ENCODE measurements around the gene ZNF580. TPM values are rescaled to one million over a fixed set of nuclear protein-coding genes. Genes with fewer than 3 reads are reported as not detected.

Gene ZNF580
- total RNA-seq, 2 donors from 2014 or later, result 46.1 to 47.8 TPM

DNA sequence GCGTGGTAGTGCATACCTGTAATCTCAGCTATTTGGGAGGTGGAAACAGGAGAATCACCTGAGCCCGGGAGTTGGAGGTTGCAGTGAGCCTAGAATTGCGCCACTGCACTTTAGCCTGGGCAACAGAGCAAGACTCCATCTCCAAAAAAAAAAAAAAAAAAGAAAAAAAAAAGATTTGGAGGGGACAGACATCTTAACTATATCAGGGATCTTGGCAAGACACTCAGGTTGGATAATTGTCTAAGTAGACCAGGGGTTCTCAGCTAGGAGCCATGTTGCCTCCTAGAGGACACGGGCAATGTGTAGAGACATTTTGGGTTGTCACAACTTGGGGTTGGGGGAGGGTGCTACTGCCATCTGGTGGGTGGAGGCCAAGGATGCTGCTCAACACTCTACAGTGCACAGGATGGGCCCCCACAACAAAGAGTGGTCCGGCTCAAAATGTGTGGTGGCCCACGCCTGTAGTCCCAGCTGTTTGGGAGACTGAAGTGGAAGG, 1.9 kb upstream of the ZNF580 start:
- peaks cover 0 to 2% of the 10 kb centered on the region in 2 donors for H3K9me3 Mint-ChIP-seq
- H3K4me3 Mint-ChIP-seq, result peak overlapping the region; percentile 38 to 68
- H3K36me3 Mint-ChIP-seq (ENCODE audit: insufficient read depth in 2 of 2), result peaks cover 17 to 22% of the 10 kb centered on the region in 2 donors
- peaks cover 75% of the 10 kb centered on the region for H3K4me1 Mint-ChIP-seq (ENCODE audit: low read depth)
- peak overlapping the region; percentile 43 for H3K27ac Mint-ChIP-seq
- ATAC-seq (replicated peaks in 1 of 2) (no peak), DNase-seq (peak; percentile 67 to 77)
- no peaks in the 10 kb centered on the region for H3K27me3 Mint-ChIP-seq (ENCODE audit: low read depth)

DNA sequence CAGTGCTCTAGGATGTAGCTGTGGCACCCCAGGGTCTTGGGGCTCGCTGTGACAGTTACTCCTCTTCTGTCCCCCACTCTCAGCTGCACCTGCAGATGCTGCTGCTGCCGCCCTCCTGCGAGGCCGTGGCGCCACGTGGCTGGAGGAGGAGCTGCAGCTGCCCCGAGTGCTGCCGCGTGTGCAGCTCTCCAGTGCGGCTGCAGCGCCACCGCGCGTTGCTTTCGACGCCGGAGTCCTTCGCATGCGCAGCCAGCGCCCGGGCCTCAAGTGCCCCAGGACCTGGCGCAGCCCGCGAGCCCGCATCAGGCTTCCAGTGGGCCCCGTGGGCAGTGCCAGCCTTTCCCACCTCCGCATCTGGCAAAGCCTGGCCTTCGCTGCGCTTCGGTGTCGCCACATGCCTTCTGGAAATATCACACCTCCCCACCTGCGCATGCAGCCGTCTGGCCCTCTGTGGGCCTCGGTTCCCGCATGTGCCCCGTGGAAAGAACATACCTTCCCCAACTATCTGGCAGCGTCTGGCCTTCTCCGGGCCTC, 692 bp upstream of the ZNF580 start:
- peaks cover 76% of the 10 kb centered on the region for H3K4me1 Mint-ChIP-seq (ENCODE audit: low read depth)
- H3K27me3 Mint-ChIP-seq (ENCODE audit: low read depth), result no peaks in the 10 kb centered on the region
- peak overlapping the region; percentile 31 for H3K27ac Mint-ChIP-seq
- ATAC-seq (replicated peaks in 1 of 2), result peak; percentile 37 to 52
- peak overlapping the region; percentile 76 to 79 for H3K4me3 Mint-ChIP-seq
- peaks cover 12 to 17% of the 10 kb centered on the region in 2 donors for H3K36me3 Mint-ChIP-seq (ENCODE audit: insufficient read depth in 2 of 2)
- DNase-seq, result peak; percentile 77 to 88
- peaks cover 0 to 2% of the 10 kb centered on the region in 2 donors for H3K9me3 Mint-ChIP-seq

DNA sequence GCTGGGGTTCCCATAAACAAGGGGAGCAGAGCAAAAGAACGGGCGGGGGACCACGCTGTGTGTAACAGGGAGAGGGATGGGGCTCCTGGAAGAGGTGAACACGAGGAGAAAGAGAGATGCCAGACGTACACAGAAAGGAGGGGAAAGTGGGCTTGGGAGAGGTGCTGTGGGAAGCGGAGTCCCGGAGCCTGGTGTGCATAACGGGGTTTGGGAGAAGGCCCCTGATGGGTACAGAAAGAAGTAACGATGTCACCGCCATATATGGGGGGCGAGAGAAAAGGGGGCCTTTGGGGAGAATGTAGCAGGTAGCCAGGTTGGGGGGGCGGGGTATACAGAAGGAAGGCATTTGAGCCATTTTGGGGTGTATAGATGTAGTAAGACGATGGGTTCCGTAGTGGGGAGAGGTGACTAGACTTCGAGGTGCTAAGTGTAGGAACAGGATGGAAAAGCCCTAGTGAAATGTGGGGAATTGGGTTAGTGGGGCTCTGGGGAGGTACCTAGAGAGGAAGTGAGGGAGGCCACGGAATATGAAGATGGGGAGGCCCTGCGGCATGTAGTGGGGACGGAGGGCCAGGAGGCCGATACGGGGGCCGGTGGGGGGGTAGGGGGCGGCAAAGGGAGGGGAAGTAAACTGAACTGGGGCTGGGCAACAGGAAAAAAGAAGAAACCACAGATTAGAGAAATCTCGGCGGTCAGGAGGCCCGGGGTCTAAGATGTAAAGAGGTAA, 787 bp downstream of the ZNF580 start:
- no peak for ATAC-seq (replicated peaks in 1 of 2)
- peaks cover 74% of the 10 kb centered on the region for H3K4me1 Mint-ChIP-seq (ENCODE audit: low read depth)
- peaks cover 7 to 20% of the 10 kb centered on the region in 2 donors for H3K36me3 Mint-ChIP-seq (ENCODE audit: insufficient read depth in 2 of 2)
- peak overlapping the region; percentile 82 for H3K27ac Mint-ChIP-seq
- peak in 1 of 2 donors; percentile 25 for DNase-seq
- H3K4me3 Mint-ChIP-seq, result peak overlapping the region; percentile 89 to 96
- peaks cover 0 to 2% of the 10 kb centered on the region in 2 donors for H3K9me3 Mint-ChIP-seq
- no peaks in the 10 kb centered on the region for H3K27me3 Mint-ChIP-seq (ENCODE audit: low read depth)

DNA sequence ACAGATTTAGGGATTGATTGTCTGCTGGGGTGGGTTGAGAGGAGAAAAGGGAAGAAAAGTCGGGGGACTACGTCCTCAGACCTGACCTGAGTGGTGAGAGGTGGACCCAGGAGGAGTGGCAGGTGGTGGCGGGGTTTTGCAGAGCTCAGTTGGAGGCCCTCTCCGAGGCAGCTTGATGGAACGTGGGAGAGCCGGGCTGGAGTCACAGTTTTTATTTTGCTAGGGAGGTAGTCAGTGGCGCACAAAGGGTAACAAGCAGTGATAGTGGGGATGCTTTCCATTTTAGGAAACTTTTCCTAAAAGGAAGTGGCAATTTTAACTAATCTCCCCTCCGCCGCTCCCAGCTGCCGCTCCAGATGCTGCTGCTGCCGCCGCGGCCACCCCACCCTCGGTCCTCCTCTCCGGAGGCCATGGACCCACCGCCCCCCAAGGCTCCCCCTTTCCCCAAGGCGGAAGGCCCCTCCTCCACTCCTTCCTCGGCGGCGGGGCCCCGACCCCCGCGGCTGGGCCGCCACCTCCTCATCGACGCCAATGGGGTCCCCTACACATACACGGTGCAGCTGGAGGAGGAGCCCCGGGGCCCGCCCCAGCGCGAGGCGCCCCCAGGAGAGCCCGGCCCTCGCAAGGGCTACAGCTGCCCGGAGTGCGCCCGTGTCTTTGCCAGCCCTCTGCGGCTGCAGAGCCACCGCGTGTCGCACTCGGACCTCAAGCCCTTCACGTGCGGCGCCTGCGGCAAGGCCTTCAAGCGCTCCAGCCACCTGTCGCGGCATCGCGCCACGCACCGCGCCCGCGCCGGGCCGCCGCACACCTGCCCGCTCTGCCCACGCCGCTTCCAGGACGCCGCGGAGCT, 1.6 kb downstream of the ZNF580 start:
- H3K4me3 Mint-ChIP-seq, result peak overlapping the region; percentile 89 to 96
- ATAC-seq (replicated peaks in 1 of 2) (peak in 1 of 2 donors; percentile 10), DNase-seq (peak in 1 of 2 donors; percentile 49)
- peaks cover 7 to 22% of the 10 kb centered on the region in 2 donors for H3K36me3 Mint-ChIP-seq (ENCODE audit: insufficient read depth in 2 of 2)
- H3K4me1 Mint-ChIP-seq (ENCODE audit: low read depth), result peaks cover 74% of the 10 kb centered on the region
- peaks cover 0 to 2% of the 10 kb centered on the region in 2 donors for H3K9me3 Mint-ChIP-seq
- H3K27me3 Mint-ChIP-seq (ENCODE audit: low read depth), result no peaks in the 10 kb centered on the region
- H3K27ac Mint-ChIP-seq, result peak overlapping the region; percentile 90

DNA sequence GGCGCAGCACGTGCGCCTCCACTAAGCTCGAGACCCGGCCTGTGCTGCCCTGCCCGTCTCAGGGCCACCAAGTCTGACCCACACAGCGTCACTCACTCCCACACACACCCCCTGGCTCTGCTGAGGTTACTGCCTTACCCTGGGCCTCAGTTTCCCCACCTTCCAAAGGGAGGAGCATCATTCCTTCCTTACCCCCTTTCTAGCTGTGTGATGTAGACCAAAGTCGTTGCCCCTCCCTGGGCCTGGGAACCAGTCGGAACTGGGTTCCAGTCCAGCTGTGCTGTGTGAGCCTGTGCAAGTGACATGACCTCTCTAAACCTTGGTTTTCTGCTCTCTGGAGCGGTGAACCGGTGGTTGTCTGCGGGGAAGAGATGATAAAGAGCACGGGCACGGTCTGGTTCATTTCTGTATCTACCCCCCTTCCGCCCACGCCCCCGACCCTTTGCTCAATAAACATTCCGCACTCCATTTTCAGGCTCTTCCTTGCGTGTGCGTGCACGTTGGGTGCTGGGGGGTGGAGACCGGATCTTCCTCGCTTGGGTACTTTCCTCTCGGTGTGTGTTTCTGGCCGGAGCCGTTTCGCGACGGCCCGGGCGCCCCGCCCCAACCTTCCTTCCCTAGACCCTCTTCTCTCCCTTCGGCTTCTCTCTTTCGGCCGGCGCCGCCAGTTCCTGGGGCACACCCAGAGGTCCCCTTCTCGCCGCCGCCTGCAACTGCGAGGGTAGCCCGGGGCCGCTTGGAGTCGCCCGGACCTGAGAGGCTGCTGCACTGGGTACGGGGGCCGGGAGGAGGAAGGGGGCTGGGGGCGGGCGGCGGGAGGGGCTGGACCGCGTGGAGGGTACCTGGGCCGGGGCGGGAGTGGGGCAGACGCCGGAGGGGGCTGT, 2.4 kb downstream of the ZNF580 start, which contains the start of gene ZNF581:
Gene ZNF581, plus strand, starts transcription at position 647 of the 884 bp plus-strand sequence. CDS start 923 bp downstream, outside the sequence.
- Mint-ChIP-seq H3K9me3 (peaks cover 0 to 2% of the 10 kb centered on the region in 2 donors), H3K4me3 (peak within 1 kb of the TSS; percentile 89 to 96), H3K27me3 (ENCODE audit: low read depth) (no peaks in the 10 kb centered on the region), H3K36me3 (ENCODE audit: insufficient read depth in 2 of 2) (peaks cover 7 to 19% of the 10 kb centered on the region in 2 donors), H3K4me1 (ENCODE audit: low read depth) (peaks cover 71% of the 10 kb centered on the region), H3K27ac (peak within 1 kb of the TSS; percentile 90)
- ATAC-seq (replicated peaks in 1 of 2) (peak; percentile 56 to 64), DNase-seq (peak; percentile 84 to 85)

DNA sequence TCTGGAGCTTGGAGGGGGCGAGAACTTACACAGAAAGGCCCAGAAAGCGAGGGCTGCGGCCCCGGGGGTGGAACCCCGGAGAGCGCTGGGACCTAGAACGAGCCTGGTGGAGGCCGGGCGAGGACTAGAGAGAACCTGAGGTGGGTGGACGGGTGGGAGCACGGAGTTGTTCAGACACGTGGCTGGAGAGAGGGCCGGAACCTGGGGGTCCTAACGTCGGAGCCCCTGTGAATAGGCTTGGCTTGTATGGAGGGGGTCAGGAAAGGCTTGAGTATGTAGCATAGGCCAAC, 3.0 kb downstream of the ZNF580 start:
- no peaks in the 10 kb centered on the region for H3K27me3 Mint-ChIP-seq (ENCODE audit: low read depth)
- H3K36me3 Mint-ChIP-seq (ENCODE audit: insufficient read depth in 2 of 2), result peaks cover 7 to 19% of the 10 kb centered on the region in 2 donors
- peak overlapping the region; percentile 88 for H3K27ac Mint-ChIP-seq
- peaks cover 0 to 2% of the 10 kb centered on the region in 2 donors for H3K9me3 Mint-ChIP-seq
- H3K4me1 Mint-ChIP-seq (ENCODE audit: low read depth), result peaks cover 69% of the 10 kb centered on the region
- peak overlapping the region; percentile 89 to 96 for H3K4me3 Mint-ChIP-seq
- DNase-seq, result no peak
- no peak for ATAC-seq (replicated peaks in 1 of 2)

DNA sequence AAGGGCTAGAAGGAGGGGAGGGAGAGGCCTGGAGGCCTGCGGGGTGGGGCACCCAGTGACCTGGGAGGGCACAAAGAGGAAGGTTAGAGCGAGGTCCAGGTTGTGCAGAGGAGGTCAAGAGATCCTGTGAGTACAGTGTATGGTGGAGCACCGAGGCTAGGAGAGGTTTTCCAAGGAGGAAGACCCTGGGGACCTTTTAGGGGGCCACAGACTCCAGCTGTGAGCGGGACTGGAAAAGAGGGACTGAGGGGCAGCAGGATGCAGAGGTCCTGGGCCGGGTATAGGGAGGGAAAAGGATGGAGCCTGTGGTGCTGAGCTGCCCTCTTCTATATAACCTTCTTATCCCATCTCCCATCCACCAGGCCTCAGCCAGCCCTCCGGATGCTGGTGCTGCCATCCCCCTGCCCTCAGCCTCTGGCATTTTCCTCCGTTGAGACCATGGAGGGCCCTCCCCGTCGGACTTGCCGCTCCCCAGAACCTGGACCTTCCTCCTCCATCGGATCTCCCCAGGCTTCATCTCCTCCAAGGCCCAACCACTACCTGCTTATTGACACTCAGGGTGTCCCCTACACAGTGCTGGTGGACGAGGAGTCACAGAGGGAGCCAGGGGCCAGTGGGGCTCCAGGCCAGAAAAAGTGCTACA, 3.5 kb downstream of the ZNF580 start:
- no peak for DNase-seq
- H3K36me3 Mint-ChIP-seq (ENCODE audit: insufficient read depth in 2 of 2), result peaks cover 5 to 16% of the 10 kb centered on the region in 2 donors
- no peaks in the 10 kb centered on the region for H3K27me3 Mint-ChIP-seq (ENCODE audit: low read depth)
- peak overlapping the region; percentile 88 for H3K27ac Mint-ChIP-seq
- H3K4me3 Mint-ChIP-seq, result peak overlapping the region; percentile 89 to 96
- peaks cover 69% of the 10 kb centered on the region for H3K4me1 Mint-ChIP-seq (ENCODE audit: low read depth)
- H3K9me3 Mint-ChIP-seq, result no peaks in the 10 kb centered on the region
- no peak for ATAC-seq (replicated peaks in 1 of 2)

DNA sequence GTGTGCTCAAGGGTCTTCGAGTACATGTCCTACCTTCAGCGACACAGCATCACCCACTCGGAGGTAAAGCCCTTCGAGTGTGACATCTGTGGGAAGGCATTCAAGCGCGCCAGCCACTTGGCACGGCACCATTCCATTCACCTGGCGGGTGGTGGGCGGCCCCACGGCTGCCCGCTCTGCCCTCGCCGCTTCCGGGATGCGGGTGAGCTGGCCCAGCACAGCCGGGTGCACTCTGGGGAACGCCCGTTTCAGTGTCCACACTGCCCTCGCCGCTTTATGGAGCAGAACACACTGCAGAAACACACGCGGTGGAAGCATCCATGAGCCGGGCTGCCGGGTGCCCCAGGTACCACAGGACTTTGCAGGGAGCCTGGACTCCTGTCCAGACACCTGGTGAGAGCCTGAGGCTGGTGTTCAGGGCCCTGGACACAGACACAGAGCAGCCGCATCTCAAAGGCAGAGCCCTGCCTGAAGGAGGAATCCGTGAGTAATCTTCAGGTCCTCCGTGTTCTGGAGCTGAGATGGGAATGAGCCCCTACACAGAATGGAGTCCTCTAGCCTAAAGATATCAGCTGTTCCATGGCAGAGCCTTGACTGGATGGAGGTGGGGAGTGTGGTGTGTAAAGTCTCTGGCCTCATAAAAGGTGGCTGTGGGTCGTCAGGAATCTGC, 4.2 kb downstream of the ZNF580 start:
- Mint-ChIP-seq H3K36me3 (ENCODE audit: insufficient read depth in 2 of 2) (peaks cover 5 to 20% of the 10 kb centered on the region in 2 donors), H3K9me3 (no peaks in the 10 kb centered on the region), H3K4me1 (ENCODE audit: low read depth) (peaks cover 69% of the 10 kb centered on the region), H3K4me3 (peak overlapping the region; percentile 89 to 96), H3K27me3 (ENCODE audit: low read depth) (no peaks in the 10 kb centered on the region), H3K27ac (no peak overlapping the region)
- DNase-seq, result no peak
- ATAC-seq (replicated peaks in 1 of 2), result no peak

DNA sequence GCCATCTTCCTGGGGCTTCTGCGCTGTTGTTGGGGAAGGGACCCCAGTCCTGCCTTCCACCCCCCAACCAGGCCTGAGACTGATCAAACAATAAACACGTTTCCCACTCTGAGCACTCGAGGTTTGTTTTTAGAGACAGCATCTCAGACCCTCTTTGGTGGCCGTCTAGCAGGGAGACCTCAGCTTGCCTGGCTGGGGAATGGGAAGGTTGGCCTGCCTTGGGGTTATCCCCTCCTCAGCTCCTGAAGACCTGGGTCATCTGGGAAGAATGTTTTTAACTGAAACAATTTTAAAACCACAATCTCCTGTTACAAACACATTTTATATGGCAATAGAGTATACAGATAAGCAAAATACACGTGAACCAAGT, 4.7 kb downstream of the ZNF580 start:
- Mint-ChIP-seq H3K27ac (peak overlapping the region; percentile 44), H3K36me3 (ENCODE audit: insufficient read depth in 2 of 2) (peaks cover 5 to 20% of the 10 kb centered on the region in 2 donors), H3K9me3 (no peaks in the 10 kb centered on the region), H3K4me1 (ENCODE audit: low read depth) (peaks cover 69% of the 10 kb centered on the region), H3K4me3 (peak overlapping the region; percentile 89 to 96), H3K27me3 (ENCODE audit: low read depth) (no peaks in the 10 kb centered on the region)
- ATAC-seq (replicated peaks in 1 of 2) (no peak), DNase-seq (no peak)

DNA sequence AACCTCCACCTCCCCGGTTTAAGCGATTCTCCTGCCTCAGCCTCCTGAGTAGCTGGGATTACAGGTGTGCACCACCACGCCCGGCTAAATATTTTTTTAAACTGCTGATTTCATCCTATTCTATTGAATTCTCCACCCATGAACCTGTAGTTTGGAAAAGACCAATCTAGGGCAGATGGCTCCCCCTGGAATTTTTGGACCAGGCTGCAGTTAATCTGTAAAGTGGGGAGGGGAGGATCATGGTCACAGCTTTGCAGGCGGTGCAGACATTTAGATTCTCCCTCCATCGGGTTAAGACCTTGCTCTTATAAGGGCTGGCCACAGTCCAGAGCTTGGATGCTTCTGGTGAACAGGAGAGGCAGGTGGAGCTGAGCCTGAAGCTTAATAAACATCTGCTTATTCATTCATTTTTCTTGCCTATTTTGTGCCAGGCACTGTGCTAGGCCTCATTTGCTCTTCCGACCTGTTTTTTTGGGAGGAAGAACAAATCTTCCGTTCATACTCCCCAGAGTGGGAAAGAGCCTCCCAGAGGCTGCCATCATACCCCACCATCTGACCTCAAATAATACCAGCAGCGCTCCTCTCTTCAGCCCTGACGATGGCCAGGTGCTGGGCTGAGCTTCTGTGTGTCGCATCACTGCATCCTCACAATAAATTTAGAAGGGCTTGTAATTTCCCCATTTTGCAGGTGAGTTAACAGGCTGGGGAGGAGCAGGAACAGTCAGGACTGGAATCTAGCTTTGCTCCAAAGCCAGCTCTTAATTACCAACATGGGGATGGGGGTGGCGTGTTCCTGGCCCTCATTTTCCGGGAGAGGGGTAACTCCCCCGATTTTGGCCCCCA, 6.3 kb downstream of the ZNF580 start:
- H3K27ac Mint-ChIP-seq, result no peak overlapping the region
- H3K9me3 Mint-ChIP-seq, result no peaks in the 10 kb centered on the region
- DNase-seq (no peak), ATAC-seq (replicated peaks in 1 of 2) (no peak)
- peak overlapping the region; percentile 90 for H3K4me3 Mint-ChIP-seq
- peaks cover 3 to 16% of the 10 kb centered on the region in 2 donors for H3K36me3 Mint-ChIP-seq (ENCODE audit: insufficient read depth in 2 of 2)
- no peaks in the 10 kb centered on the region for H3K27me3 Mint-ChIP-seq (ENCODE audit: low read depth)
- H3K4me1 Mint-ChIP-seq (ENCODE audit: low read depth), result peaks cover 73% of the 10 kb centered on the region
